ENCODE results near the gene BICC1. TPM values are rescaled to one million over a fixed set of nuclear protein-coding genes. Genes with fewer than 3 reads are reported as not detected.

BICC1 gene
- polyA plus RNA-seq, 3 donors: 0.02 to 0.24 (median 0.14) TPM

DNA sequence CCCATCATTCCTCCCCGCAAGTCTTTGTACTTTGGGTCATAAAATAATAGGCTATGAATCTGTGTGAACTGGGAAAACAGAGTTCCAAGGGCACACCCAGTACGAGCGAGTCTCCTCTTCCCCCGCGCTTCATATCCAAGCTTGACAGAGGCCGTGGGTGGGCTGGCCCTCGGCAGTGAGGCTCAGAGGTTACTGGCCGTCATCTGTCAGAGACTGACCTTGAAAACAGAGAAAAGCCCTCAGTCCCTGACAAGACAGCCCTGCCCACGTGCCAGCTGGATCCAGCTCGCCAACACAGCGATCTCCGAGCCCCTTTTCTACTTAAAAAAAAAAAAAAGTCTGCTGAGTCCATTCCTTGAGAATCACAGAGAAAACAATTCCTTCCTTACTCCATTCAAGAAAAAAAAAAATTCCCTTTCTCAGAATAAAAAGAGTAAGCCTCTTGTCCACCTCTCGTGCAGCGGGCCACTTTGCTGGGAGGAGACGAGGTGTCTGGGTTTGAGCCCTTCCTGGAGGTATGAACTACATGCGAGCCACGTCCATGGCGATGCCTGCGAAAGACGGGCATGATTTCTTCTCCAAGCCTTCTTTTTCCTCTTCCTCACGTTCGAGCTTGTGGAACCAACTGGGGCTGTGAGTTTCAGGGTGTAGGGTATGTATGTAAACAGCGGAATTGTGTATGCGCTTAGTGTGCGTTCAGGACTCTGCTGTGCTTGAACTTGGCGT lies 744 bp upstream of the BICC1 start:
- peaks cover 6 to 17% (median 16%) of the 10 kb centered on the region in 3 donors for H3K27me3 Mint-ChIP-seq (ENCODE audit: low read depth in 3 of 3)
- Histone ChIP-seq H3K27me3 (ENCODE audit: control insufficient read depth in 2 of 2, insufficient read depth in 2 of 2, low read length in 2 of 2) (peaks cover 11 to 61% of the 10 kb centered on the region in 2 donors), H4K20me1 (ENCODE audit: insufficient read depth, low read length) (no peaks in the 10 kb centered on the region), H3K4me3 (replicated peaks in 1 of 3; ENCODE audit: low read depth in 2 of 3, low read length in 3 of 3) (peak overlapping the region; percentile 36 to 75 (median 46)), H3K27ac (ENCODE audit: low read depth in 1 of 2, low read length in 2 of 2) (no peak overlapping the region), H3K9me3 (replicated peaks in 1 of 2; ENCODE audit: control insufficient read depth in 1 of 2, insufficient read depth in 1 of 2, low read length in 2 of 2) (no peaks in the 10 kb centered on the region), H3K79me2 (ENCODE audit: insufficient read depth, low read length) (no peaks in the 10 kb centered on the region), H3K9ac (ENCODE audit: insufficient read depth, low read length, poor library complexity, severe bottlenecking) (no peak overlapping the region), H2AFZ (ENCODE audit: insufficient read depth, low read depth, low read length, poor library complexity, severe bottlenecking) (peak overlapping the region; percentile 53), H3K4me1 (ENCODE audit: control insufficient read depth in 1 of 2, insufficient read depth in 2 of 2, low read length in 2 of 2) (peaks cover 12 to 19% of the 10 kb centered on the region in 2 donors), H3K36me3 (replicated peaks in 1 of 2; ENCODE audit: control insufficient read depth in 1 of 2, insufficient read depth in 2 of 2, low read length in 2 of 2) (no peaks in the 10 kb centered on the region), H3K4me2 (replicated peaks; ENCODE audit: extremely low read depth, low read length, poor library complexity, severe bottlenecking) (peak overlapping the region; percentile 94)
- DNase-seq: peak in 2 of 3 donors; percentile 3 to 6
- peaks cover 23% of the 10 kb centered on the region for H3K4me1 Mint-ChIP-seq
- H3K9me3 Mint-ChIP-seq: peaks cover 0 to 6% (median 0%) of the 10 kb centered on the region in 7 donors
- no peak overlapping the region for H3K27ac Mint-ChIP-seq
- H3K4me3 Mint-ChIP-seq: peak overlapping the region in 1 of 2 donors; percentile 80
- H3K36me3 Mint-ChIP-seq: peaks cover 0 to 3% of the 10 kb centered on the region in 2 donors
- TF ChIP-seq, protein P1, sequence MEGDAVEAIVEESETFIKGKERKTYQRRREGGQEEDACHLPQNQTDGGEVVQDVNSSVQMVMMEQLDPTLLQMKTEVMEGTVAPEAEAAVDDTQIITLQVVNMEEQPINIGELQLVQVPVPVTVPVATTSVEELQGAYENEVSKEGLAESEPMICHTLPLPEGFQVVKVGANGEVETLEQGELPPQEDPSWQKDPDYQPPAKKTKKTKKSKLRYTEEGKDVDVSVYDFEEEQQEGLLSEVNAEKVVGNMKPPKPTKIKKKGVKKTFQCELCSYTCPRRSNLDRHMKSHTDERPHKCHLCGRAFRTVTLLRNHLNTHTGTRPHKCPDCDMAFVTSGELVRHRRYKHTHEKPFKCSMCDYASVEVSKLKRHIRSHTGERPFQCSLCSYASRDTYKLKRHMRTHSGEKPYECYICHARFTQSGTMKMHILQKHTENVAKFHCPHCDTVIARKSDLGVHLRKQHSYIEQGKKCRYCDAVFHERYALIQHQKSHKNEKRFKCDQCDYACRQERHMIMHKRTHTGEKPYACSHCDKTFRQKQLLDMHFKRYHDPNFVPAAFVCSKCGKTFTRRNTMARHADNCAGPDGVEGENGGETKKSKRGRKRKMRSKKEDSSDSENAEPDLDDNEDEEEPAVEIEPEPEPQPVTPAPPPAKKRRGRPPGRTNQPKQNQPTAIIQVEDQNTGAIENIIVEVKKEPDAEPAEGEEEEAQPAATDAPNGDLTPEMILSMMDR (IDR thresholded peaks at IDR 0.05): no peak
- WGBS (ENCODE audit: insufficient coverage): 14% methylated on average over 15 of the region's 26 CpGs
- intact Hi-C loops (cut with micrococcal nuclease): no loop called here

DNA sequence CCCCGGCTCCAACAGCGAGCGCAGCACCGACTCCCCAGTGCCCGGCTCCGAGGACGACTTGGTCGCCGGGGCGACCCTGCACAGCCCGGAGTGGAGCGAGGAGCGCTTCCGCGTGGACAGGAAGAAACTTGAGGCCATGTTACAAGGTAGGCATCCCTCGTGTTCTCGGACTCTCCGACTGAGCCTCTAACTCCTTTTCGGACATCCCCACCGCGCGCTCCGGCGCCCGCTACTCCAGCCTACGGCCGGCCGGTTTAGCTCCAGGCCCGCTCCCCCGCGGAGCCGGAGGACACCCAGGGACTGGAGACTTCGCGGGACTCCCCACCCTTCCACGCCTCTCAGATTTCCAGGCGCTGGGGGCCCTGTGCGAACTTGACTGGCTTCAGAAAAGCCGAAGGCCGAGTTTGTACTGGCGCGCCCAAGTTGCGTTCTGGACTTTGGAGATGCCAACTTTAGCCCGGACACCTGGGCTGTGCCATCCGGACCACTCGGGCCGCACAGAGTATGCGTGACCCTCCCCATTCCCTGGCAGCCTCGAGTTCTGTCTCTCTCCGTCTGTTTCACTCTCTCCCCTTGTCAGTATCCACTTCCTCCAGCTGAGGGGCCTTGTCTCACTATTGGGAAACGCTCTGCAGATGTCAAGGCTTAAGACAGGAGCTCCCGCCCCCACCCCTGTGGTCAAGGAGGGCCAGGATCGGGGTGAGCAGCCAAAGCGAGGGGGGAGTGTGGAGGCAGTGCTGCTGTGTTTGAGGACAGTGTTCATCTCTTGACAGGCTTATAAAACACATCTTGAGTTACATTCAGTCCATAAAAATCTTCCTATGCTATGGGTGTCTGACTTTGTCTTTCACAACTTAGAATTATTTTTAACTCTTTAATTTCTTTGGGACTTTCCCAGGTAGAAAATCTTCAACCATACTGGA lies 777 bp downstream of the BICC1 start:
- WGBS (ENCODE audit: insufficient coverage): under 1% methylated on average over 49 of the region's 53 CpGs
- H3K4me3 Mint-ChIP-seq: peak overlapping the region; percentile 84 to 89
- Histone ChIP-seq H2AFZ (ENCODE audit: insufficient read depth, low read depth, low read length, poor library complexity, severe bottlenecking) (peak overlapping the region; percentile 95), H3K9me3 (replicated peaks in 1 of 2; ENCODE audit: control insufficient read depth in 1 of 2, insufficient read depth in 1 of 2, low read length in 2 of 2) (no peaks in the 10 kb centered on the region), H3K36me3 (replicated peaks in 1 of 2; ENCODE audit: control insufficient read depth in 1 of 2, insufficient read depth in 2 of 2, low read length in 2 of 2) (no peaks in the 10 kb centered on the region), H3K9ac (ENCODE audit: insufficient read depth, low read length, poor library complexity, severe bottlenecking) (peak overlapping the region; percentile 66), H4K20me1 (ENCODE audit: insufficient read depth, low read length) (no peaks in the 10 kb centered on the region), H3K4me2 (replicated peaks; ENCODE audit: extremely low read depth, low read length, poor library complexity, severe bottlenecking) (peak overlapping the region; percentile 94), H3K4me3 (replicated peaks in 1 of 3; ENCODE audit: low read depth in 2 of 3, low read length in 3 of 3) (peak overlapping the region; percentile 56 to 86 (median 76)), H3K79me2 (ENCODE audit: insufficient read depth, low read length) (no peaks in the 10 kb centered on the region), H3K27ac (ENCODE audit: low read depth in 1 of 2, low read length in 2 of 2) (no peak overlapping the region), H3K27me3 (ENCODE audit: control insufficient read depth in 2 of 2, insufficient read depth in 2 of 2, low read length in 2 of 2) (peaks cover 11 to 58% of the 10 kb centered on the region in 2 donors), H3K4me1 (ENCODE audit: control insufficient read depth in 1 of 2, insufficient read depth in 2 of 2, low read length in 2 of 2) (peaks cover 12 to 19% of the 10 kb centered on the region in 2 donors)
- H3K36me3 Mint-ChIP-seq: peaks cover 0 to 3% of the 10 kb centered on the region in 2 donors
- H3K9me3 Mint-ChIP-seq: peaks cover 0 to 6% (median 0%) of the 10 kb centered on the region in 7 donors
- peak; percentile 14 to 28 (median 28) for DNase-seq
- H3K27ac Mint-ChIP-seq: no peak overlapping the region
- intact Hi-C loops (cut with micrococcal nuclease): no loop called here
- peaks cover 6 to 19% (median 17%) of the 10 kb centered on the region in 3 donors for H3K27me3 Mint-ChIP-seq (ENCODE audit: low read depth in 3 of 3)
- TF ChIP-seq, protein P1 (IDR thresholded peaks at IDR 0.05): no peak
- peaks cover 23% of the 10 kb centered on the region for H3K4me1 Mint-ChIP-seq
